ENCODE data around the gene GFAP.
"Not testable (repeated sequence)": the region's sequence is repeated elsewhere in the genome, so short reads cannot be mapped to it uniquely, and the experiment has no call there.

Gene GFAP

DNA sequence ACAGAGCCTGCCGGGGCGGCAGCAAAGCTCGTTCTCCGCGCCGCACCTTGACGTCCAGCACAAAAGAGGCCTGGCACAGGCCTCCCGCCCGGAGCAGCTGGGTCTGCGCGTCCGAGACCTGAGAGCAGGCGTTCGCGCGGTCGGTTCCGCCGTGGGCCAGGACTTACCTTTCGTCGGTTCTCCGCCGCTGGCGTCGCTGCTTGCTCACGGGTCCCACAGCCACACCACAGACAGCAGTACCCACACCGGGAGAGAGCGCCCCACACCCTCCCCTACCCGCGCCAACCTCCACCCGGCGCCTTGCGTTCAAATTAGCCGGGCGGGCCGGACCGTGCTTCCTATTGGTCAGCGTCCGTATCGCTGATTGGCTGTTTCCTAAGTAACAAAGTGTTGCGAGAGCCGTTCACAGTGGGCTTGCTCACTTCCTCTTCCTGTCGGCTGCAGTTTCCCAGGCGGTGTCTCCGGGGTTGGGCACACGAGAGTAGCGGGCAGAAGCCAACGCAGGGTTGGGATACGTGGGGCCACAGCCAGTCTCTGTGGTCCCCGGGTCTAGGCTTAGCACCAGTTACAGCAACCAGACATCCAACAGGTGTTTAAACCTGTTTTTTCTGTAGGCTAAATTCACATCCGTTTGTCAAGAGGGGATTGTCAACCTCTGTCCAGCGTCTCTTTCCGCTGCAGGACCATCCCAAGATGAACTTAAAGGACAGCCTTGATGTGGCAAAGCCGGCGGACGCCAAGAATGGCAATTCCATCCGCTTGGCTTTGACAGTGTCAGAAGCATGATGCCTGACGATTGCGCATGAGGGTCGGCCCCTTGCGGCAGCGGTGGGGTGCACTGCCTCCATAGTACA, 32.4 kb upstream of the GFAP start, which contains the start of gene KIF18B:
TSS of gene KIF18B (minus strand) at position 313 of the 854 bp plus-strand sequence. CDS start 11,429 bp downstream, outside the sequence.
- H3K79me2 ChIP-seq, result no peaks in the 10 kb centered on the region
- H3K9me3 ChIP-seq (ENCODE audit: control insufficient read depth, low read length), result no peaks in the 10 kb centered on the region
- H3K4me3 ChIP-seq (ENCODE audit: low read depth, low read length), result peak within 1 kb of the TSS; percentile 66
- TF ChIP-seq, protein P1, sequence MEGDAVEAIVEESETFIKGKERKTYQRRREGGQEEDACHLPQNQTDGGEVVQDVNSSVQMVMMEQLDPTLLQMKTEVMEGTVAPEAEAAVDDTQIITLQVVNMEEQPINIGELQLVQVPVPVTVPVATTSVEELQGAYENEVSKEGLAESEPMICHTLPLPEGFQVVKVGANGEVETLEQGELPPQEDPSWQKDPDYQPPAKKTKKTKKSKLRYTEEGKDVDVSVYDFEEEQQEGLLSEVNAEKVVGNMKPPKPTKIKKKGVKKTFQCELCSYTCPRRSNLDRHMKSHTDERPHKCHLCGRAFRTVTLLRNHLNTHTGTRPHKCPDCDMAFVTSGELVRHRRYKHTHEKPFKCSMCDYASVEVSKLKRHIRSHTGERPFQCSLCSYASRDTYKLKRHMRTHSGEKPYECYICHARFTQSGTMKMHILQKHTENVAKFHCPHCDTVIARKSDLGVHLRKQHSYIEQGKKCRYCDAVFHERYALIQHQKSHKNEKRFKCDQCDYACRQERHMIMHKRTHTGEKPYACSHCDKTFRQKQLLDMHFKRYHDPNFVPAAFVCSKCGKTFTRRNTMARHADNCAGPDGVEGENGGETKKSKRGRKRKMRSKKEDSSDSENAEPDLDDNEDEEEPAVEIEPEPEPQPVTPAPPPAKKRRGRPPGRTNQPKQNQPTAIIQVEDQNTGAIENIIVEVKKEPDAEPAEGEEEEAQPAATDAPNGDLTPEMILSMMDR (IDR thresholded peaks at IDR 0.05), result no peak
- H3K27me3 ChIP-seq (ENCODE audit: control insufficient read depth, insufficient read depth, low read length), result no peaks in the 10 kb centered on the region
- H3K9ac ChIP-seq, result no peak within 1 kb of the TSS
- peak within 1 kb of the TSS; percentile 89 for H2AFZ ChIP-seq
- no peak within 1 kb of the TSS for H3K27ac ChIP-seq
- H3K4me2 ChIP-seq (ENCODE audit: low read length), result peak within 1 kb of the TSS; percentile 98
- no peaks in the 10 kb centered on the region for H3K4me1 ChIP-seq
- no peaks in the 10 kb centered on the region for H3K36me3 ChIP-seq (ENCODE audit: control insufficient read depth, insufficient read depth, low read length)

DNA sequence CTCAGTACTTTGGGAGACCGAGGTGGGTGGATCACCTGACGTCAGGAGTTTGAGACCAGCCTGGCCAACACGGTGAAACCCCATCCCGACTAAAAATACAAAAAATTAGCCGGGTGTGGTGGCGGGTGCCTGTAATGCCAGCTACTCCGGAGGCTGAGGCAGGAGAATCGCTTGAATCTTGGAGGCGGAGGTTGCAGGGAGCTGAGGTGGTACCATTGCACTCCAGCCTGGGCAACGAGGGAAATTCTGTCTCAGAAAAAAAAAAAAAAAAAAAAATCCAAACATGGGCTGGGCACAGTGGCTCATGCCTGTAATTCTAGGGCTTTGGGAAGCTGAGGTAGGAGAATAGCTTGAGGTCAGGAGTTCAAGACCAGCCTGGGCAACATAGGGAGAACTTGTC, 30.4 kb upstream of the GFAP start:
- H3K27me3 ChIP-seq (ENCODE audit: control insufficient read depth, insufficient read depth, low read length); H3K4me3 ChIP-seq (ENCODE audit: low read depth, low read length): not testable (repeated sequence)

DNA sequence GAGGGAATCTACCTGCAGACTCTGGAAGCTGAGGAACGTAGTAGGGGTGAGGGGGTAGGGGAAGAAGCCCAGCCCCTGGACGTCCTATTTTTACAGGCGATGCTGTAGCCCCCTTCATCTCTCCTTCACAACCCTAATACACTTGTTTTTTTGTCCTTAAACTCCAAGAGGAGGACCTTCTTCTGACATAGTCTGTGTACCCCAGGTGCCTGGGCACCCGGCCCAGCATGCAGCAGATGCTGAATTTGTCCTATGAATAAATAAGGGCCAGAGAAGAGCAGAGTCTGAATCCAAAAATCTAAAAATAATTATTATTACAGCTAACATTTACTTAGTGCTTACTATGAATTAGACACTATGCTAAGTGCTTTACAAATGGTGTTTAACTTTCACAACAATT, 27.2 kb upstream of the GFAP start:
- Histone ChIP-seq H3K4me3 (ENCODE audit: low read depth, low read length) (no peak overlapping the region), H2AFZ (no peak overlapping the region), H3K27me3 (ENCODE audit: control insufficient read depth, insufficient read depth, low read length) (no peaks in the 10 kb centered on the region), H3K9me3 (ENCODE audit: control insufficient read depth, low read length) (no peaks in the 10 kb centered on the region), H3K4me2 (ENCODE audit: low read length) (no peak overlapping the region), H3K27ac (no peak overlapping the region), H3K4me1 (no peaks in the 10 kb centered on the region), H3K9ac (no peak overlapping the region), H3K36me3 (ENCODE audit: control insufficient read depth, insufficient read depth, low read length) (no peaks in the 10 kb centered on the region), H3K79me2 (no peaks in the 10 kb centered on the region)
- TF ChIP-seq, protein P1 (IDR thresholded peaks at IDR 0.05), result no peak

More for the DNA sequence above, 30.4 kb upstream of the GFAP start:
- not testable (repeated sequence) for H2AFZ ChIP-seq; H3K4me1 ChIP-seq; H3K4me2 ChIP-seq (ENCODE audit: low read length); H3K9me3 ChIP-seq (ENCODE audit: control insufficient read depth, low read length); H3K79me2 ChIP-seq; H3K9ac ChIP-seq; H3K36me3 ChIP-seq (ENCODE audit: control insufficient read depth, insufficient read depth, low read length); H3K27ac ChIP-seq

DNA sequence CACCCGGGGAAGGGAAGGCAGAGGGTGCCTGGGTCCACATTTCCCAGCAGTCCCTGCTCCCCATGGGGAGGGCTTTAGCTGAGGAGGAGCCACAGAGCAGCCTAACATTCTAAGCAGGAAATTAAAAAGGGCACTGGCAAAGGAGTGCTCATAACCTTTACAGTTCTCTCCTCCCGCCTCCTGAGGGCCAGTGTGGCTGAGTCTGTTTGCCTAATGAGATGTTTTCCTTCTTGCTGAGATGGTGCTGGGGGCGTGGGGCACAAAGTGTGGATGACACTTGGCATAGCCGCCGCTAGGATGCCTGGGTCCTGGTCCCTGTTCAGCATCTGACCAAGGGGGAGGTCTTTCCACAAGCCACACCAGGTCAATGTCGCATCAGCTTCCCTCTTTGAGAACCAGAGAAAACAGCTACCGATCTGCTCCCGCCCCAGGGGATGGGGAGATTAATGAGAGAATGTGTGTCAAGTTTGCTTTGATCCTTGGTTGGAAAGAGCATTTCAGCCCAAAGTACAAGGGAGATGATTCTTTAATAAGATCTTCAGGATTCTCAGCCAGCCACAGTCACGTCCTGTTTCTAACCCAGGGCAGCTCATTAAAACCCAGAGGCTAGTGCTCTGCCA, 26.5 kb upstream of the GFAP start:
- no peak overlapping the region for H3K27ac ChIP-seq
- H3K27me3 ChIP-seq (ENCODE audit: control insufficient read depth, insufficient read depth, low read length), result no peaks in the 10 kb centered on the region
- H3K9me3 ChIP-seq (ENCODE audit: control insufficient read depth, low read length), result no peaks in the 10 kb centered on the region
- H3K4me2 ChIP-seq (ENCODE audit: low read length), result no peak overlapping the region
- no peaks in the 10 kb centered on the region for H3K79me2 ChIP-seq
- H3K9ac ChIP-seq, result no peak overlapping the region
- H2AFZ ChIP-seq, result no peak overlapping the region
- H3K36me3 ChIP-seq (ENCODE audit: control insufficient read depth, insufficient read depth, low read length), result no peaks in the 10 kb centered on the region
- H3K4me1 ChIP-seq, result no peaks in the 10 kb centered on the region
- no peak overlapping the region for H3K4me3 ChIP-seq (ENCODE audit: low read depth, low read length)
- TF ChIP-seq, protein P1 (IDR thresholded peaks at IDR 0.05), result no peak

DNA sequence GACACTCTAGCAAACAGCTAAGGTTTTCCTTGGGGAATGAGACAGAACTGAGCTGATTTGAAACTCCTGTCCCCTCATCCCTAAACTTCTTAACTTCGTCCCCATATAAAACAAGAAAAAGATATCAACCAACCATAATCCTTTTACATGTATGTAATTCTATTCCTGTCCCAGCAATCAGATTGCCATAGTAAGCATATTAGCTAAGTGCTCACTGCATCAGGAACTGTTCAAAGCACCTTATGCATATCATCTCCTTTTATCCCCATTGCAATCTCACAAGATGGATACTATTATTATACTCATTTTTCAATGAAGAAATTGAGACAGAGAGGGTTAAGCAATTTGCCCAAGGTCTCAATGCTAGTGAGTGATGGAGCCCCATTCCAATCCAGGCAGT, 25.5 kb upstream of the GFAP start:
- TF ChIP-seq, protein P1 (IDR thresholded peaks at IDR 0.05), result no peak
- Histone ChIP-seq H3K27ac (no peak overlapping the region), H3K9me3 (ENCODE audit: control insufficient read depth, low read length) (no peaks in the 10 kb centered on the region), H3K27me3 (ENCODE audit: control insufficient read depth, insufficient read depth, low read length) (no peaks in the 10 kb centered on the region), H3K4me1 (no peaks in the 10 kb centered on the region), H3K36me3 (ENCODE audit: control insufficient read depth, insufficient read depth, low read length) (no peaks in the 10 kb centered on the region), H3K4me2 (ENCODE audit: low read length) (no peak overlapping the region), H3K4me3 (ENCODE audit: low read depth, low read length) (no peak overlapping the region), H3K9ac (no peak overlapping the region), H2AFZ (no peak overlapping the region), H3K79me2 (no peaks in the 10 kb centered on the region)
